Heart left ventricle (tissue), 13 donors: ENCODE results near the gene TRIM9.

Experiments
- CTCF ChIP-seq, 12 donors: fragments of 200-600 bp; sonication (generic) in 4 of 12; IDR thresholded peaks; one replicate each; pipeline versions ENCODE4 v1.5.0 to v1.8.0; 2018 to 2022; ENCODE audit warnings: antibody characterized with exemption in 12 of 12, mild to moderate bottlenecking in 5 of 12
- POLR2A ChIP-seq, 2 donors: fragments of 450-650 bp; IDR thresholded peaks; one replicate each; pipeline ENCODE4 v1.6.1; 2017; ENCODE audit warnings: antibody characterized with exemption in 2 of 2, mild to moderate bottlenecking in 2 of 2, moderate library complexity in 2 of 2
- donor health status: ischemic (EF 13 %, LVEDD 7.1; RV severe dilation, severe dysfunction).
- donor health status: DM: no; HTN: yes; CAD: no.
- donor health status: DM: no; HTN: no; CAD: no.
- donor health status: ischemic (EF 25% LVEDD 6.9; RV normal size, moderate dysfunction).
- donor health status: ischemic (EF 25% LVEDD 5.7; RV mildly dilated, moderate dysfunction).
- donor health status: ischemic (EF 35%, LVEDD 5.7; RV mildly dilated, moderate dysfunction).
- donor health status: nonischemic (EF 11% LVEDD 7.7; RV severe dilation, severe dysfunction).
- donor health status: DM: yes; HTN: yes; CAD: no.
- donor health status: PGD.
- donor health status: ischemic (EF 29% LVEDD 5.4; RV normal size, mild dysfunction).
- donor health status: nonischemic (EF 23%, LVEDD 6.1; RV moderate dilation, normal function).

- TF ChIP-seq CTCF (IDR thresholded peaks at IDR 0.05) (no peak), POLR2A (IDR thresholded peaks at IDR 0.05) (no peak)
Measured at GRCh38 chr14:50937800-50938199, 157.1 kb downstream of the TRIM9 start.
